IPS-NIHi7 (cell line): Measurements from ENCODE around the gene EPGN.
"Not testable (repeated sequence)": the region's sequence is repeated elsewhere in the genome, so short reads cannot be mapped to it uniquely, and the experiment has no call there.

Experiments
- DNase-seq: peaks from one replicate; pipeline ENCODE4 v3.0.0; 2012; ENCODE audit warnings: mixed read lengths; ENCODE audit errors: extremely low spot score

The EPGN gene

GRCh38 chr4:74339501-74339900, 31.2 kb downstream of the EPGN start:
- no peak for DNase-seq

DNA sequence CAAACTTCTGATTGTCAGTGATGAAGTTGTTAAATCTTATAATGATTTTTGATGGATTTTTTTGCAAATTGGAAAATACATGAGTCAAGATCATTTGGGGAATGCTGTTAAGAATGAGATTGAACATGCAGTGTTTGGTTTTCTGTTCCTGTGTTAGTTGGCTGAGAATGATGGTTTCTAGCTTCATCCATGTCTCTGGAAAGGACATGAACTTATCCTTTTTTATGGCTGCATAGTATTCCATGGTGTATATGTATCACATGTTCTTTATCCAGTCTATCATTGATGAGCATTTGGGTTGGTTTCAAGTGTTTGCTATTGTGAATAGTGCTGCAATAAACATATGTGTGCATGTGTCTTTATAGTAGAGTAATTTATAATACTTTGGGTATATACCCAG, 32.2 kb downstream of the EPGN start:
- not testable (repeated sequence) for DNase-seq

DNA sequence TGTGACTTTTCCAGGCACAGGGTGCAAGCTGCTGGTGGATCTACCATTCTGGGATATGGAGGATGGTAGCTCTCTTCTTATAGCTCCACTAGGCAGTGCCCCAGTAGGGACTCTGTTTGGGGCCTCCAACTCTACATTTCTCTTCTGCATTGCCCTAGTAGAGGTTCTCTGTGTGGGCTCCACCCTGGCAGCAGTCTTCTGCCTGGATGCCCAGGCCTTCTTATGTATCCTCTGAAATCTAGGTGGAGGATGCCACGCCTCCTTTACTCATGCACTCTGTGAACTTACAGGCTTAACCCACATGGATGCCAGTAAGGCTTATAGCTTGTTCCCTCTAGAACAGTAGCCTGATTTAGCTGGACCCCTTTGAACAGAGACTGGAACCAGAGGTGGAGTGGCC, 35.8 kb downstream of the EPGN start:
- no peak for DNase-seq

GRCh38 chr4:74353858-74354257, 45.6 kb downstream of the EPGN start:
- no peak for DNase-seq

DNA sequence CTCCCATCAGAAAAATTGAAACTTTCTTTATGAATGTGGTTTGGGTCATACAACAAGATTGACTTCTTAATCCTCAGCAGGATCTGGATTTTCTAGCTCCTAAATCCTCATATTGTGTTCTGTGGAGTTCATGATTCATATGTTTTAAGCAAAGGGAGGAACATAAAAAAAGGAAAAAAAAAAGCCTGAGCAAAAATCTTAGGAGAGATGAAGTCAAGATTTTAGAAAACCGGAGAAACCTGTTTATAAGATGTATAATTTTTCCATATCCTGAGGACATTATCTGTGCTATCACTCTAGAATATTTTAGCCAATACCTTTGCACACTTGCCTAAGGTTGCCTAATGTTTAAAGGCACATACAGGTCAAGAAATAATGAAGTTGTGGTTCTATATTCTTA, 49.7 kb downstream of the EPGN start:
- no peak for DNase-seq

GRCh38 chr4:74361671-74362070, 53.4 kb downstream of the EPGN start:
- no peak for DNase-seq

GRCh38 chr4:74362347-74362746, 54.1 kb downstream of the EPGN start:
- DNase-seq, result no peak

DNA sequence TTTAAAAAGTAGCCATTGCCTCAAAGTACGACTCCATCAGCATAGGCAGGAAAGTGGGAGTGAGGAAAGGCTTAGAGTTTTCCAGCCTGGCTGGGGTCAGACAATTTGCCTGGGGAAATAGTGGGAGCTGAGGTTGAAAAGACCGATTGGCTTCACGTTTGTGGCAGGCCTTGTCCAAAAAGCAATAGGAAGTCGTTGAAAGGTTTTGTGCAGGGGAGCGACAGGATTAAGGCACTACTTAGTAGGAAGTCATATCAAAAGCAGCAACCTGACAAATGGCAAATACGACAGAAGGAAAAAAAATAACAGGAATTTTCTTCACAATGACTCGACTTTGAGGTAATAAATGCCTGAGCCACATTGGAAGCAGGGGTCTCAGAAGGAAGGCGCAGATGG, 56.0 kb downstream of the EPGN start:
- no peak for DNase-seq

GRCh38 chr4:74364652-74365491, 56.6 kb downstream of the EPGN start, which contains the start of gene EREG:
TSS of gene EREG (plus strand) at chr4:74365145. CDS start at chr4:74365309, 164 bp downstream.
- peak; percentile 78 for DNase-seq

DNA sequence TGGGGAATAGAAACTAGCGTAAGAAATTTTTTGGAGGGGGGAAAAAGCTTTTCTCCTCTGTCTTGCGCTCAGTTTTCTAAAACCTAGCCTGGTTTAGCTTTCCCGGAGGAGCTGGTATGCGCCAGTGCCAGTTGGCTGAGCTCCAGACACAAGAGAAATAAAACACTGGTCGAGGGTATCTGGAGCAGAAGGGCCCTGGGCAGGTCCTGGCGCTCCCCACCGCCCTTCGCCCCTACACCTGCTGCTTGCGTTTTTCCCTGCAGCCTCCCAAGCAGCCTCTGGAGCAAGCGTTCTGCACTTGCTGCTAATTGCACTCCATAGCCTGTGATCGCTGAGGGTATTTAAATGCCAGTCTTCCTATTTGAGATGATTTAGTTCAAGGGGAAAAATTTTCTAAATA, 57.5 kb downstream of the EPGN start:
- DNase-seq, result peak; percentile 24
